IMR-90 (cell line): ENCODE measurements around the gene SRBD1. TPM values are rescaled to one million over a fixed set of nuclear protein-coding genes. Genes with fewer than 3 reads are reported as not detected.

Experiments used
- ATAC-seq: fragments of 200-7000 bp; cut with Tn5 transposase; 2 replicates; pipeline ENCODE4 v1.9.1; 2020; ENCODE audit warnings: low read depth, mild to moderate bottlenecking, moderate library complexity
- BruUV-seq: library from RNA; stranded (reverse); fragments of 400-500 nt; replicated peaks from 2 replicates; lab custom pipeline; 2021; lab: Mats Ljungman, UMichigan
- CTCF ChIA-PET: fragments of 300-600 bp; formaldehyde crosslinking; extraction: SDS; loops from one replicate; lab custom pipeline; 2021; ENCODE audit warnings: antibody characterized with exemption; lab: Yijun Ruan, JAX
- POLR2A ChIA-PET: fragments of 300-600 bp; sonication (Branson Sonifier 250); formaldehyde crosslinking; loops from one replicate; lab custom pipeline; 2022; ENCODE audit warnings: antibody characterized with exemption; ENCODE audit not compliant: unreplicated experiment; lab: Charles Lee
- DNase-seq: peaks from one replicate; pipeline ENCODE4 v3.0.0; 2013
- H2AFZ ChIP-seq: replicated peaks from 2 replicates; pipeline ENCODE3; 2013; ENCODE audit warnings: low read length, mild to moderate bottlenecking; ENCODE audit not compliant: poor library complexity
- H2AK5ac ChIP-seq: 2 replicates; pipeline ENCODE4 v1.6.1; 2013; ENCODE audit warnings: low read depth, low read length, inconsistent platforms
- H2AK9ac ChIP-seq: replicated peaks from 2 replicates; pipeline ENCODE3; 2013; ENCODE audit warnings: mild to moderate bottlenecking, low read depth, low read length, moderate library complexity; ENCODE audit not compliant: poor library complexity
- H2BK120ac ChIP-seq: 2 replicates; pipeline ENCODE4 v1.6.1; 2013; ENCODE audit warnings: low read depth, low read length, inconsistent platforms
- H2BK15ac ChIP-seq: 3 replicates; pipeline ENCODE4 v1.6.1; 2013; ENCODE audit warnings: low read depth, low read length, inconsistent platforms
- H2BK20ac ChIP-seq: 2 replicates; pipeline ENCODE4 v1.6.1; 2013; ENCODE audit warnings: low read depth, mild to moderate bottlenecking, inconsistent platforms, low read length, moderate library complexity
- H2BK5ac ChIP-seq: 2 replicates; pipeline ENCODE4 v1.6.1; 2013; ENCODE audit warnings: mild to moderate bottlenecking, low read depth, low read length, inconsistent platforms; ENCODE audit not compliant: poor library complexity, severe bottlenecking
- H3K14ac ChIP-seq: replicated peaks from 2 replicates; pipeline ENCODE4 v1.6.1; 2013; ENCODE audit warnings: low read depth, low read length, inconsistent platforms
- H3K18ac ChIP-seq: 2 replicates; pipeline ENCODE4 v1.6.1; 2013; ENCODE audit warnings: low read depth, low read length, control low read depth
- H3K23ac ChIP-seq: 2 replicates; pipeline ENCODE4 v1.6.1; 2013; ENCODE audit warnings: low read depth, low read length, inconsistent platforms
- H3K27ac ChIP-seq: 2 replicates; pipeline ENCODE4 v1.5.1; 2013; ENCODE audit warnings: mild to moderate bottlenecking, control low read depth, low read length; ENCODE audit not compliant: insufficient read depth
- H3K27me3 ChIP-seq: 2 replicates; pipeline ENCODE4 v1.6.1; 2013; ENCODE audit warnings: low read length; ENCODE audit not compliant: control insufficient read depth, insufficient read depth
- H3K36me3 ChIP-seq: 2 replicates; pipeline ENCODE4 v1.6.1; 2013; ENCODE audit warnings: low read length, mixed read lengths; ENCODE audit not compliant: control insufficient read depth, insufficient read depth
- H3K4ac ChIP-seq: 2 replicates; pipeline ENCODE4 v1.6.1; 2013; ENCODE audit warnings: low read depth, low read length, inconsistent platforms
- H3K4me1 ChIP-seq: 2 replicates; pipeline ENCODE4 v1.6.1; 2013; ENCODE audit warnings: low read length, mixed read lengths; ENCODE audit not compliant: control insufficient read depth, insufficient read depth
- H3K4me2 ChIP-seq: 2 replicates; pipeline ENCODE4 v1.6.1; 2013; ENCODE audit warnings: low read depth, mild to moderate bottlenecking, control low read depth, low read length, moderate library complexity
- H3K4me3 ChIP-seq: 2 replicates; pipeline ENCODE4 v1.5.1; 2013; ENCODE audit warnings: low read depth, mild to moderate bottlenecking, control low read depth, low read length, moderate library complexity; ENCODE audit not compliant: insufficient read depth
- H3K56ac ChIP-seq: 2 replicates; pipeline ENCODE4 v1.6.1; 2013; ENCODE audit warnings: low read length, inconsistent platforms; ENCODE audit not compliant: insufficient read depth; ENCODE audit errors: extremely low read depth
- H3K79me1 ChIP-seq, 2 experiments: 2 replicates each; pipeline ENCODE4 v1.6.1; 2013; ENCODE audit warnings: low read length in 2 of 2, inconsistent platforms in 1 of 2, low read depth in 1 of 2
- H3K9ac ChIP-seq: 2 replicates; pipeline ENCODE4 v1.6.1; 2013; ENCODE audit warnings: low read depth, low read length, control low read depth
- H3K9me1 ChIP-seq: 2 replicates; pipeline ENCODE4 v1.6.1; 2013; ENCODE audit warnings: low read length, inconsistent platforms; ENCODE audit not compliant: insufficient read depth
- H3K9me3 ChIP-seq: 2 replicates; pipeline ENCODE4 v1.6.1; 2013; ENCODE audit warnings: low read length; ENCODE audit not compliant: control insufficient read depth, insufficient read depth
- H4K20me1 ChIP-seq: 2 replicates; pipeline ENCODE4 v1.6.1; 2013; ENCODE audit warnings: low read length, inconsistent platforms; ENCODE audit not compliant: insufficient read depth
- H4K5ac ChIP-seq: 2 replicates; pipeline ENCODE4 v1.6.1; 2013; ENCODE audit warnings: mild to moderate bottlenecking, low read depth, low read length, control low read depth
- H4K8ac ChIP-seq, 2 experiments: 2 replicates each; pipeline ENCODE4 v1.6.1; 2013; ENCODE audit warnings: low read depth in 2 of 2, low read length in 2 of 2, control low read depth in 1 of 2, inconsistent platforms in 1 of 2
- H4K91ac ChIP-seq: 2 replicates; pipeline ENCODE4 v1.6.1; 2013; ENCODE audit warnings: low read depth, low read length, inconsistent platforms; ENCODE audit not compliant: insufficient read depth
- BHLHE40 ChIP-seq: fragments of 150-350 bp; IDR thresholded peaks from 2 replicates; pipeline ENCODE4 v1.6.1; 2016; ENCODE audit warnings: mild to moderate bottlenecking, low read depth, low read length
- CHD1 ChIP-seq: IDR thresholded peaks from 2 replicates; pipeline ENCODE4 v1.6.1; 2012; ENCODE audit warnings: low read depth, low read length, improper control_type of control experiment
- CTCF ChIP-seq: conservative IDR thresholded peaks from 2 replicates; pipeline ENCODE4 v1.5.1; 2012; ENCODE audit warnings: mild to moderate bottlenecking, low read depth, low read length, improper control_type of control experiment
- ELK1 ChIP-seq: fragments of 150-350 bp; IDR thresholded peaks from 2 replicates; pipeline ENCODE4 v1.6.1; 2016; ENCODE audit warnings: low read depth, mild to moderate bottlenecking, low read length, moderate library complexity, borderline replicate concordance
- FOS ChIP-seq: fragments of 150-350 bp; IDR thresholded peaks from 2 replicates; pipeline ENCODE4 v1.6.1; 2016; ENCODE audit warnings: low read depth, low read length
- MAFK ChIP-seq: IDR thresholded peaks from 2 replicates; pipeline ENCODE4 v1.6.1; 2012; ENCODE audit warnings: low read depth, low read length, improper control_type of control experiment
- POLR2A ChIP-seq: IDR thresholded peaks from 2 replicates; pipeline ENCODE4 v1.6.1; 2012; ENCODE audit warnings: mild to moderate bottlenecking, low read depth, low read length
- RAD21 ChIP-seq: IDR thresholded peaks from 2 replicates; pipeline ENCODE4 v1.6.1; 2012; ENCODE audit warnings: low read length, improper control_type of control experiment
- RCOR1 ChIP-seq: IDR thresholded peaks from 2 replicates; pipeline ENCODE4 v1.6.1; 2012; ENCODE audit warnings: mild to moderate bottlenecking, low read length, improper control_type of control experiment; ENCODE audit not compliant: insufficient replicate concordance
- SMC3 ChIP-seq: fragments of 150-350 bp; IDR thresholded peaks from 2 replicates; pipeline ENCODE4 v1.6.1; 2016; ENCODE audit warnings: low read depth, mild to moderate bottlenecking, antibody characterized with exemption, low read length, moderate library complexity
- dilution Hi-C: fragments of 300-500 bp; cut with HindIII; formaldehyde crosslinking; loops from one replicate; pipeline ENCODE4 v1.14.3; 2018; ENCODE audit warnings: low sequenced_read_pairs; ENCODE audit not compliant: unreplicated experiment
- in situ Hi-C: fragments of 300-500 bp; cut with MboI; formaldehyde crosslinking; loops from 3 replicates; pipeline ENCODE4 v1.14.3; 2019; ENCODE audit warnings: low sequenced_read_pairs, inconsistent platforms, mixed read lengths
- intact Hi-C: fragments of 100-400 bp; cut with micrococcal nuclease; formaldehyde crosslinking; loops from 2 replicates; pipeline ENCODE4 v1.10.0; 2022
- polyA plus RNA-seq, 3 experiments: library from polyadenylated mRNA; depleted of rRNA; stranded (reverse); fragments of >200 nt; gene quantifications; 2 replicates each; pipeline ENCODE4 v1.2.3, GENCODE V29; 2012; ENCODE audit warnings: low replicate concordance in 1 of 3
- total RNA-seq: library from RNA; depleted of rRNA; stranded (reverse); fragments of >200 nt; gene quantifications from 2 replicates; pipeline ENCODE4 v1.2.3, GENCODE V29; 2012

Gene SRBD1
- total and polyA plus RNA-seq, 2 of the 4 experiments (the other 2 are of a cell fraction), result 3.5 to 14.7 TPM

- no peak overlapping the region for H2BK120ac ChIP-seq
- H2AK9ac ChIP-seq, result no peak overlapping the region
- no peak overlapping the region for H2BK20ac ChIP-seq
- in situ Hi-C loops (no loop called here), dilution Hi-C loops (no loop called here), intact Hi-C loops (no loop called here)
- DNase-seq, result peak; percentile 49
- H3K4me1 ChIP-seq, result peaks cover 3% of the 10 kb centered on the region
- ChIA-PET CTCF (interaction anchor here (0.8 kb wide), 1 partner anchor 9 kb away, joined by 3 read pairs; no protein-coding TSS in a partner anchor), POLR2A (no interaction called here)
- BruUV-seq, result no TSS peak
- H4K20me1 ChIP-seq, result no peaks in the 10 kb centered on the region
- no peaks in the 10 kb centered on the region for H3K79me1 ChIP-seq
- no peak overlapping the region for H3K4me2 ChIP-seq
- H3K23ac ChIP-seq, result no peak overlapping the region
- no peak overlapping the region for H2AFZ ChIP-seq
- H2BK15ac ChIP-seq, result no peak overlapping the region
- H3K36me3 ChIP-seq, result no peaks in the 10 kb centered on the region
- H3K18ac ChIP-seq, result no peak overlapping the region
- H3K27me3 ChIP-seq, result no peaks in the 10 kb centered on the region
- no peak overlapping the region for H3K9ac ChIP-seq
- no peak overlapping the region for H3K56ac ChIP-seq
- H2BK5ac ChIP-seq, result no peak overlapping the region
- no peak overlapping the region for H3K27ac ChIP-seq
- H2AK5ac ChIP-seq, result no peak overlapping the region
- no peak overlapping the region for H3K4ac ChIP-seq
- no peak overlapping the region for H4K5ac ChIP-seq
- TF ChIP-seq SMC3 (no peak), FOS (no peak), MAFK (no peak), RCOR1 (no peak), CHD1 (no peak), BHLHE40 (no peak), ELK1 (no peak), RAD21 (no peak), CTCF (no peak), POLR2A (no peak)
- H4K91ac ChIP-seq, result no peak overlapping the region
- no peaks in the 10 kb centered on the region for H3K9me1 ChIP-seq
- no peak overlapping the region for H3K4me3 ChIP-seq
- H3K9me3 ChIP-seq, result no peaks in the 10 kb centered on the region
- H3K14ac ChIP-seq, result no peak overlapping the region
- no peak overlapping the region for H4K8ac ChIP-seq
- peak; percentile 21; the same call in 1 of the 2 replicates for ATAC-seq
Measured at GRCh38 chr2:45403036-45403435, 208.0 kb downstream of the SRBD1 start.
